ENCODE measurements around the gene ETS2. TPM values are rescaled to one million over a fixed set of nuclear protein-coding genes. Genes with fewer than 3 reads are reported as not detected.
A peak's percentile ranks its signal among the peaks of the same experiment; 100 is the strongest.
"Not testable (repeated sequence)": the region's sequence is repeated elsewhere in the genome, so short reads cannot be mapped to it uniquely, and the experiment has no call there.

ETS2 gene
- total RNA-seq, 1 donor from 2014 or later: 22.9 TPM

GRCh38 chr21:38819051-38819718 is 13.5 kb downstream of the ETS2 start:
- Mint-ChIP-seq H3K36me3 (ENCODE audit: low read depth) (peaks cover 73% of the 10 kb centered on the region), H3K27me3 (ENCODE audit: insufficient read depth) (no peaks in the 10 kb centered on the region), H3K4me1 (ENCODE audit: low read depth) (no peaks in the 10 kb centered on the region), H3K4me3 (no peak overlapping the region), H3K9me3 (peaks cover 4% of the 10 kb centered on the region), H3K27ac (no peak overlapping the region)
- intact Hi-C loops (cut with micrococcal nuclease): no loop called here
- DNase-seq (ENCODE audit: low spot score): no peak

- Mint-ChIP-seq H3K36me3 (ENCODE audit: low read depth) (peaks cover 70% of the 10 kb centered on the region), H3K9me3 (peaks cover 4% of the 10 kb centered on the region), H3K4me3 (no peak overlapping the region), H3K27ac (no peak overlapping the region), H3K4me1 (ENCODE audit: low read depth) (no peaks in the 10 kb centered on the region), H3K27me3 (ENCODE audit: insufficient read depth) (no peaks in the 10 kb centered on the region)
- intact Hi-C loops (cut with micrococcal nuclease): no loop called here
- DNase-seq (ENCODE audit: low spot score): no peak
Observed at GRCh38 chr21:38819719-38820159, 14.0 kb downstream of the ETS2 start.

DNA sequence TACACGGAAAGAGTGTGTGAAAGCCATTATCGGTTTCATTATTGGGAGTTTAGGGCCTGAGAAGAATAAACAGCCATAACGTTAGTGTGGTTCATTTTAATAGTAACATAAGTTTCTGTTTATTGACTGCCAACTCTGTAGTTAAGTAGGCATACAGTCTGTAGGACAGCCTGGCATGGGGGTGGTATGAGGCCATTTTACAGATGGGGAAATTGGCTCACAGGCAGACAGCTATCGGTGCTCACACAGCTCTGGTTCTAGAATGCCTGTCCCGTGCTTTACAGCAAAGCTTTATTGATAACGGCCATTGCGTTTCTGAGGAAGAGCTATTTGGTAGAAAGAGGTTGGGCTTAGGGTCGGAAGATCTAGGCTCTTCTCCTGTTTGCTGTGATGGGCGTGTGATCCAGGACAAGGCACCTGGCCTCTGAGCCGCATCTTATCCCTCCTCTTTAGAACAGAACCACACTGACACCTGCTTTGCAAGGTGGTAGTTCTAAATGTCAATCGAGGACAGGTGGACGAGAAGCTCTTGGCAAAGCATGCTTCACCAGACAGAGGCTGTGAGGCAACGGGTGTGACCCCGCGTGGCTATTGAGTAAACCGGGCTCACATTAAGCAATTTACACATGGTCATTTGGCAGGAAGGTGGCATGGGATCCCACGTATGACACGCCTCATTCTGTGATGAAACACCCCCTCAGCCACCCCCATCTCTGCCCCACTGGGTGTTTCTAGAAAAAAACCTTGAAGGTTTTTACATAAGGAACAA is 14.9 kb downstream of the ETS2 start:
- intact Hi-C loops (cut with micrococcal nuclease): no loop called here
- Mint-ChIP-seq H3K27me3 (ENCODE audit: insufficient read depth) (no peaks in the 10 kb centered on the region), H3K27ac (no peak overlapping the region), H3K4me1 (ENCODE audit: low read depth) (no peaks in the 10 kb centered on the region), H3K4me3 (no peak overlapping the region), H3K9me3 (peaks cover 4% of the 10 kb centered on the region), H3K36me3 (ENCODE audit: low read depth) (peaks cover 61% of the 10 kb centered on the region)
- no peak for DNase-seq (ENCODE audit: low spot score)

GRCh38 chr21:38821248-38821647 is 15.5 kb downstream of the ETS2 start:
- H3K9me3 Mint-ChIP-seq: peaks cover 4% of the 10 kb centered on the region
- no peak overlapping the region for H3K27ac Mint-ChIP-seq
- no peaks in the 10 kb centered on the region for H3K27me3 Mint-ChIP-seq (ENCODE audit: insufficient read depth)
- peaks cover 60% of the 10 kb centered on the region for H3K36me3 Mint-ChIP-seq (ENCODE audit: low read depth)
- intact Hi-C loops (cut with micrococcal nuclease): no loop called here
- no peaks in the 10 kb centered on the region for H3K4me1 Mint-ChIP-seq (ENCODE audit: low read depth)
- DNase-seq (ENCODE audit: low spot score): no peak
- no peak overlapping the region for H3K4me3 Mint-ChIP-seq

DNA sequence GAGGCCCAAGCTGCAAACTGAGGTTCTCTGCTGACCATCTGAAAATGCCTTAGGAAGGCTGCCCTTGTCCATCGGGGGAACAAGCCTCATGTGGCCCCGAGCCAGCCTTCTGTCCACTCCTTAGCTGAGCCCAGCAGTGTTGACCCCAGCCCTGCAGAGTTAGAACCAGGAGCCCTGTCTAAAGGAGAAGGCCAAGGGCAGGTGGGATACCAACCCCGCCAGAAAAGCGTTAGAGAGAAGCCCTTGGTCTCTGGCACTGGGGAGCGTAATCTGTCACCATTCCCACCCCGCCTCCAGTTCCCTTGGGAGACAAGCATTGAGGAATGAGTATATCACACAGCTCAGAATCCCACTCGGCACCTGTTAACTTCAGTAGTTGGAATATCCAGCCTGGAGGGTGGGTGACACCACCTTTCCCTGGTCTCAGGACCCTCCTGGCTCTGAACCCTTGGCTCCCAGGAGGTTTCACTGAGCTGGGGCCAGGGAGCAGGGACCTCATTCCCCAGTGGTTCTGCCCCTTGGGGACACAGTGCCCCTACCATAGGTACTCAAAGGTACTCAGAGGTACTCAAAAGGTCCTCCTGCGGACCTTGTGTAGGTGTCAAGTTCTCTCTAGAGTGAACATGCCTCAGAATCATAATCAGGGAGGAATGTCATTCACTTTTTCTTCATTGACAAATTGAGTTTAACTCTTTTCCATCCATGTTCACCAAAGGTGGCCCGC is 16.4 kb downstream of the ETS2 start:
- H3K27me3 Mint-ChIP-seq (ENCODE audit: insufficient read depth): no peaks in the 10 kb centered on the region
- intact Hi-C loops (cut with micrococcal nuclease): no loop called here
- DNase-seq (ENCODE audit: low spot score): no peak
- H3K4me3 Mint-ChIP-seq: no peak overlapping the region
- no peak overlapping the region for H3K27ac Mint-ChIP-seq
- H3K36me3 Mint-ChIP-seq (ENCODE audit: low read depth): peaks cover 52% of the 10 kb centered on the region
- H3K4me1 Mint-ChIP-seq (ENCODE audit: low read depth): no peaks in the 10 kb centered on the region
- H3K9me3 Mint-ChIP-seq: peaks cover 4% of the 10 kb centered on the region

DNA sequence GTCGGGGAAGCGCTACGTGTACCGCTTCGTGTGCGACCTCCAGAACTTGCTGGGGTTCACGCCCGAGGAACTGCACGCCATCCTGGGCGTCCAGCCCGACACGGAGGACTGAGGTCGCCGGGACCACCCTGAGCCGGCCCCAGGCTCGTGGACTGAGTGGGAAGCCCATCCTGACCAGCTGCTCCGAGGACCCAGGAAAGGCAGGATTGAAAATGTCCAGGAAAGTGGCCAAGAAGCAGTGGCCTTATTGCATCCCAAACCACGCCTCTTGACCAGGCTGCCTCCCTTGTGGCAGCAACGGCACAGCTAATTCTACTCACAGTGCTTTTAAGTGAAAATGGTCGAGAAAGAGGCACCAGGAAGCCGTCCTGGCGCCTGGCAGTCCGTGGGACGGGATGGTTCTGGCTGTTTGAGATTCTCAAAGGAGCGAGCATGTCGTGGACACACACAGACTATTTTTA is 17.1 kb downstream of the ETS2 start:
- no peak for DNase-seq (ENCODE audit: low spot score)
- H3K27me3 Mint-ChIP-seq (ENCODE audit: insufficient read depth): no peaks in the 10 kb centered on the region
- intact Hi-C loops (cut with micrococcal nuclease): no loop called here
- peaks cover 4% of the 10 kb centered on the region for H3K9me3 Mint-ChIP-seq
- H3K4me3 Mint-ChIP-seq: no peak overlapping the region
- H3K36me3 Mint-ChIP-seq (ENCODE audit: low read depth): peaks cover 45% of the 10 kb centered on the region
- H3K4me1 Mint-ChIP-seq (ENCODE audit: low read depth): no peaks in the 10 kb centered on the region
- no peak overlapping the region for H3K27ac Mint-ChIP-seq

- Mint-ChIP-seq H3K4me3 (no peak overlapping the region), H3K9me3 (peaks cover 4% of the 10 kb centered on the region), H3K4me1 (ENCODE audit: low read depth) (no peaks in the 10 kb centered on the region), H3K27ac (no peak overlapping the region), H3K36me3 (ENCODE audit: low read depth) (peaks cover 36% of the 10 kb centered on the region), H3K27me3 (ENCODE audit: insufficient read depth) (no peaks in the 10 kb centered on the region)
- DNase-seq (ENCODE audit: low spot score): no peak
- intact Hi-C loops (cut with micrococcal nuclease): no loop called here
Observed at GRCh38 chr21:38823737-38824123, 18.0 kb downstream of the ETS2 start.

DNA sequence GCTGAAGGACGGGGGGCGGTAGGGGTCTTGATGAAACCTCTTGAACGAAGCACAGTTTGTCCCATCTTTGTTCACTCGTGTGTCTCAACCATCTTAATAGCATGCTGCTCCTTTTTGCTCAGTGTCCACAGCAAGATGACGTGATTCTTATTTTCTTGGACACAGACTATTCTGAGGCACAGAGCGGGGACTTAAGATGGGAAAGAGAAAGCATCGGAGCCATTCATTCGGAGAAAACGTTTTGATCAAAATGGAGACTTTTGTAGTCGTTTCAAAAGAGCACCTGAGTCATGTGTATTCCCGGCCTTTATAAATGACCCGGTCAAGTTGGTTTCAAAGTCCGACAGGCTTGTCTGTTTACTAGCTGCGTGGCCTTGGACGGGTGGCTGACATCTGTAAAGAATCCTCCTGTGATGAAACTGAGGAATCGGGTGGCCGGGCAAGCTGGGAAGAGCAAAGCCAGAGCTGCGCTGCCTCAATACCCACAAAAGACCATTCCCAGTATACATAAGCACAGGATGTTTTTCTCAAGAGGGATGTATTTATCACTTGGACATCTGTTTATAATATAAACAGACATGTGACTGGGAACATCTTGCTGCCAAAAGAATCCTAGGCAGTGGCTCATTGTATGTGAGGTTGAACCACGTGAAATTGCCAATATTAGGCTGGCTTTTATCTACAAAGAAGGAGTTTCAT is 18.5 kb downstream of the ETS2 start:
- peaks cover 30% of the 10 kb centered on the region for H3K36me3 Mint-ChIP-seq (ENCODE audit: low read depth)
- H3K27ac Mint-ChIP-seq: no peak overlapping the region
- H3K4me1 Mint-ChIP-seq (ENCODE audit: low read depth): no peaks in the 10 kb centered on the region
- no peak overlapping the region for H3K4me3 Mint-ChIP-seq
- no peaks in the 10 kb centered on the region for H3K9me3 Mint-ChIP-seq
- no peak for DNase-seq (ENCODE audit: low spot score)
- intact Hi-C loops (cut with micrococcal nuclease): no loop called here
- no peaks in the 10 kb centered on the region for H3K27me3 Mint-ChIP-seq (ENCODE audit: insufficient read depth)

GRCh38 chr21:38825269-38825668 is 19.5 kb downstream of the ETS2 start:
- H3K9me3 Mint-ChIP-seq: no peaks in the 10 kb centered on the region
- H3K27ac Mint-ChIP-seq: no peak overlapping the region
- H3K27me3 Mint-ChIP-seq (ENCODE audit: insufficient read depth): peaks cover 1% of the 10 kb centered on the region
- no peaks in the 10 kb centered on the region for H3K4me1 Mint-ChIP-seq (ENCODE audit: low read depth)
- no peak for DNase-seq (ENCODE audit: low spot score)
- intact Hi-C loops (cut with micrococcal nuclease): no loop called here
- H3K36me3 Mint-ChIP-seq (ENCODE audit: low read depth): peaks cover 28% of the 10 kb centered on the region
- no peak overlapping the region for H3K4me3 Mint-ChIP-seq

DNA sequence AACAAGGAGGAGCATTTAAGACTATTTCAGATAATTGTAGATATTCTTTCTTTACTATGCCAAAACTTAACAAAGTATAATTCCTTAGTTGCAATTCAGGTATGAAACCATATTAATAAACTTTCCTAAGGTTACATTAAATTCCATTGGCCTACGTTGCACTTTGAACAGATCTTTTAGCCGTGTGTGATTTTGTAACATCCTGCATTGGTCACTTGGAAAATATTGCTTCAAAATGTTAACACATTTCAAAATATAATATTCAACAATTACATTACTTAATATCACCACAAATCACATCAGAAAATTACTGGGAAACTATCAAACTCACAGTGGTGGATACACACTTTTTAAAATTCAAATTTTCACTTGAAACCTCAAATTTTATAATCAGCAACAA is 20.2 kb downstream of the ETS2 start:
- peaks cover 22% of the 10 kb centered on the region for H3K36me3 Mint-ChIP-seq (ENCODE audit: low read depth)
- peaks cover 1% of the 10 kb centered on the region for H3K27me3 Mint-ChIP-seq (ENCODE audit: insufficient read depth)
- H3K4me1 Mint-ChIP-seq (ENCODE audit: low read depth): peaks cover 5% of the 10 kb centered on the region
- no peak overlapping the region for H3K4me3 Mint-ChIP-seq
- H3K27ac Mint-ChIP-seq: no peak overlapping the region
- H3K9me3 Mint-ChIP-seq: no peaks in the 10 kb centered on the region
- intact Hi-C loops (cut with micrococcal nuclease): no loop called here
- no peak for DNase-seq (ENCODE audit: low spot score)

DNA sequence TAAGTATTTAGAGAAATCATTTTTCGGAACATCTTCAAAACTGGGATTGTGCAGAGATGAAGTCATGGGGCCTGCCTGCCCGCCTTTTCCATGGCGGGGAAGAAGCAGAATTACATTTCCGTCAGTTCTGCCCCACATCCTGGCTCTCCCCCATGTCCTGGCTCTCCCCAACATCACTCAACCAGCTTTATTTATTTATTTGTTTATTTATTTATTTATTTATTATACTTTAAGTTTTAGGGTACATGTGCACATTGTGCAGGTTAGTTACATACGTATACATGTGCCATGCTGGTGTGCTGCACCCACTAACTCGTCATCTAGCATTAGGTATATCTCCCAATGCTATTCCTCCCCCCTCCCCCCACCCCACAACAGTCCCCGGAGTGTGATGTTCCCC is 22.4 kb downstream of the ETS2 start:
- peaks cover 16% of the 10 kb centered on the region for H3K4me1 Mint-ChIP-seq (ENCODE audit: low read depth)
- H3K9me3 Mint-ChIP-seq; intact Hi-C loops (cut with micrococcal nuclease); H3K27ac Mint-ChIP-seq; H3K4me3 Mint-ChIP-seq; DNase-seq (ENCODE audit: low spot score); H3K27me3 Mint-ChIP-seq (ENCODE audit: insufficient read depth); H3K36me3 Mint-ChIP-seq (ENCODE audit: low read depth): not testable (repeated sequence)

DNA sequence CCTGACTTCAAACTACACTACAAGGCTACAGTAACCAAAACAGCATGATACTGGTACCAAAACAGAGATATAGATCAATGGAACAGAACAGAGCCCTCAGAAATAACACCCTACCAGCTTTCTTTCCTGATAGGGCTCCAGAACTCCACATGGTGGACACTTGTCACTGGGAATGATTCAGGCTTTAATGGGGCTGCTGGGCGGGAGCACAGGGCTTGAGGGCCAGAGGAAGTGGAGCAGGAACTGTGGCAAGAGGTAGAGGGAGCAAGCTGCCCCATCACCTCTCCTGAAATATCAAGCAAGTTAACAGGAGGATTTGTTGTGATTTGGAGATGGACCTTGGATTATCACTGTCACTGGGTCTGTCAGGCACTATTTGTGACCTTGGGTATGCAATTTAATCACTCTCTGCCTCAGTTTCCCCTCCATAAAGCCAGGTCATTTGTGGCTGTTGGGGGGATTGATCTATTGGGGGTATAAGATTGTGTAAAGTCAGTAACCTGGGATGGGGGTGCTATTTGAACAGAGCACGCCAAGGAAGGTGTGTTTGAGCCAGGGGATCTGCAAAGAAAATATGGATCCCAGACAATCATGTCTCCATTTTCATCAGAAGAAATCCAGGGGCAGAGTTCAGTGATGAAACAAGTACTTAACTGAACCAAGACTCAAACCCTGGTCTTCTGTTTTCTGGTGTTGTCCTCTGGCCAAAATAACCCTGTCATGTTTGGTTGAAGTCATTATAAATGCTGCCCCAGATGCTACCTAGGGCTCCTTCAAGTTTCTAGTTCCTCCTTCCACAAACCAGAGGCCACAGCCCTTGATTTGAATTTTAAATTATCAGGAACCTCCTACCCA is 25.2 kb downstream of the ETS2 start:
- Mint-ChIP-seq H3K4me1 (ENCODE audit: low read depth) (peaks cover 16% of the 10 kb centered on the region), H3K9me3 (no peaks in the 10 kb centered on the region), H3K27me3 (ENCODE audit: insufficient read depth) (peaks cover 7% of the 10 kb centered on the region), H3K36me3 (ENCODE audit: low read depth) (no peaks in the 10 kb centered on the region), H3K27ac (peak overlapping the region; percentile 6), H3K4me3 (no peak overlapping the region)
- no peak for DNase-seq (ENCODE audit: low spot score)
- intact Hi-C loops (cut with micrococcal nuclease): loop anchor here (1.0 to 10.0 kb wide), 3 partner anchors 24 to 154 kb away; no protein-coding TSS in a partner anchor
